Uterus (tissue), 2 donors: ENCODE measurements around the gene ACSM6.

Source experiments
- CTCF ChIP-seq, 4 experiments: fragments of 200-600 bp in 2 of 4; fragments of 450-650 bp in 2 of 4; sonication (generic) in 2 of 4; IDR thresholded peaks; one replicate each; pipeline ENCODE4 v1.5.1; 2016 to 2019; ENCODE audit warnings: antibody characterized with exemption in 4 of 4, mild to moderate bottlenecking in 2 of 4, moderate library complexity in 1 of 4
- POLR2A ChIP-seq, 2 donors: fragments of 450-650 bp; IDR thresholded peaks; one replicate each; pipeline ENCODE4 v1.6.1; 2016; ENCODE audit warnings: antibody characterized with exemption in 2 of 2, mild to moderate bottlenecking in 1 of 2, moderate library complexity in 1 of 2

- no peak for TF ChIP-seq CTCF (IDR thresholded peaks at IDR 0.05)
- no peak for TF ChIP-seq POLR2A (IDR thresholded peaks at IDR 0.05)
These were observed 55.0 kb downstream of the ACSM6 start for GRCh38 chr10:95248989-95249388.
